Skin epidermis (tissue), 12 donors: ENCODE measurements around the gene TGFA.

Source experiments
- H3K27ac ChIP-seq, 21 experiments: fragments of 200-600 bp; sonication (generic) in 11 of 21; one replicate each; pipeline ENCODE4 v1.5.0; 2020; ENCODE audit warnings: mild to moderate bottlenecking in 3 of 21, inconsistent platforms in 2 of 21, moderate library complexity in 2 of 21
- H3K4me3 ChIP-seq, 7 experiments: fragments of 200-600 bp; sonication (generic) in 2 of 7; one replicate each; pipeline ENCODE4 v1.5.0; 2020; ENCODE audit warnings: inconsistent platforms in 2 of 7, mild to moderate bottlenecking in 2 of 7, moderate library complexity in 1 of 7

TGFA gene

GRCh38 chr2:70554338-70554892 lies 789 bp upstream of the TGFA start:
- Histone ChIP-seq H3K4me3 (peak overlapping the region; percentile 53 to 77 (median 61)), H3K27ac (peak overlapping the region in 20 of 21 experiments; percentile 55 to 91 (median 82))

DNA sequence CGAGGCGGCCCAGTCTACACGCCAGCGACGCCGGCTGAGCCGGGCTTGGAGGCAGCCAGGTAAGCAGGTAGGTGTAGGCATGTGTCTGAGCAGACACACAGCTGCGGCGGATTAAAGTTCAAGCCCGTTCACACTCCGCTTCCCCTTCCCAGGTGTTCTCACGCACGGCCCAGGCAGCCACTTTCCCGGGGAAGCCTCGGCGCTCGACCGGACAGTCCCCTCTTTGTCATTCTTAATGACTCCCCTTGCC lies 367 bp downstream of the TGFA start:
- Histone ChIP-seq H3K4me3 (peak overlapping the region; percentile 53 to 77 (median 61)), H3K27ac (peak overlapping the region; percentile 18 to 91 (median 81))

DNA sequence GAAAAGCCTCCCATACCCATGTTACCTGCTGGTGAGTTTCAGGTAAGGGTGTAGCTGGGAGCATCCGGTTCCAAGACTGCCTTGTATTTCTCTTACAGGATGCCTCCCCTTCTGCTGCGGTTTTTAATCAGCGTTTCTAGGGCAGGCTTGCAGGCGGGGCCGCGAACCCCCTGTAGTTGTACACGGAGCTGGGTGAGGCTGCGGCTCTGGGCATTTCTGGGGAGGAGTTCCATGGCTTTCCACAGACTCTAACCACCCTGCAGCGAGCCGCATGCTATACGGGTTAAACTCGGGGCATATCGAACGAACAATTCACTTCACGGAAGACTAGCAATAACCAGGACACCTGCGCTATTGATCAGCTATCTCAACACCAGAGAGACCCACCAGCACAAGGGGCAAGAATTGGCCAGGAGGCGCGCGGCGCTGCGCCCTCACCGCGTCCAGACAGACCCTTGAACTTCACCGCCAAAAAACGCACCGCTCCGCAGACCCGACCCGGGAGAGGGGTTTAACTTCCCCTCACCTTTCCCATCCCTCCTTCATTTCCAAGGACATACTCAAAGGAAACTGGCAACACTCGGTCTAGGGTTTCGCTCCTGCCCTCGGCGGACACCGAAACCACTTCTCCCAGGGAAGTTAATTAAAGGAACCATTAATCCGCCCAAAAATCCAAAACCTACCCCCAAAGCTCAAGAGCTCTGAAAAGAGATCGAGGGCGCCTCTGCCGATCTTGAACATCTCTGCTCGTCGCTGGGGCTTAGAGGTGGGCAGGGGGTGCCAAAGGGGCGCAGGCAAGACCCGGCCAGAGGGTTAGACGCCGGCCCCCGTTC lies 909 bp downstream of the TGFA start:
- Histone ChIP-seq H3K4me3 (peak overlapping the region; percentile 53 to 77 (median 61)), H3K27ac (peak overlapping the region in 20 of 21 experiments; percentile 55 to 91 (median 82))

DNA sequence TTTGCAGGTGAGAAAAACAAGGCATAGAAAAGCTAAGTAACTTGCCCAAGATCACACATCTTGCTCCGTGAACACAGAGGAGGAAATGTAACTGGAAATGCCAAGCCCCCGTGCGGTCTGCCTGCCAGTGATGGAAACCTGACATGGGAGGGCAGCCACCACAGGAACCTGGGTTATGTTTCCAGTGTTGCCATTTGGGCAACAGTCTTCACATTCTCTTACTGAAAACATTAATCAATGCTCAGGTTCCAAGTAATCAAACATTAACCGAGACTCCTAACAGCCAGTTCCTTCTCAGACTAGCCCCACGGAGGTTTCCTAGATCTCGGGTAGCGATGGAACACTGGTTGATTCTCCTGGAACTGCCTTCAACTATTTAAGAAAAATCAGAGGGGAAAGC lies 2.5 kb downstream of the TGFA start:
- no peak overlapping the region for H3K4me3 ChIP-seq
- H3K27ac ChIP-seq, result no peak overlapping the region

GRCh38 chr2:70549962-70550361 lies 3.7 kb downstream of the TGFA start:
- H3K27ac ChIP-seq, result no peak overlapping the region
- no peak overlapping the region for H3K4me3 ChIP-seq

DNA sequence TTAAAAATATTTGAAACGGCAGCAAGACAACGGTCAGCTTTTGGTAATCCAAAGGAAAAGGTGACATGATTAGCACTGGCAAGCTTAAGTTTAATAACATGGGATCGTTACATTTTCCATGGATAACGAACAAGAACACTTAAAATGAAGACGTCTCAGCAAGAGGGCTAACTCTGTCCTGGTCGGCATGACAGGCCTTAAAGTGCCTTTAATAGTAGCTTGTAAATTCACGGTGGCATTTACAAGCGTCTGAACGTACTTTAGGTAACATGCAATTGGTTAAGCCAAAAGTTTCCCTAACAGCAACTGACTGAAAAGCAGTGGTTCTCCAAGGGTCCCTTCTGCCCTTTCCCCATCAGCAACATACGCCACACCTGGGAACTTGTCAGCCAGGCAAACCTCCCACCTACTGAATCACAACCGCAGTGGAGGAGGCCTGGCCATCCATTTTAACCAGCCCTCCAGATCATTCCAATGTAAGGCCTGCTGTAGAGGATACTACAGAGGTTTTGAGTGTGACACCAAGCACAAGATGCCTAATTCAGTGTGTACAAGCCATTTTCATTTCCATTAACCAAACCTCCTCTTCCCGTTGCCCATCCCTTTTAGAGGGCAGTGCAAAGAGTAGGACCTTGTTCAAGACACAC lies 4.4 kb downstream of the TGFA start:
- H3K4me3 ChIP-seq, result no peak overlapping the region

DNA sequence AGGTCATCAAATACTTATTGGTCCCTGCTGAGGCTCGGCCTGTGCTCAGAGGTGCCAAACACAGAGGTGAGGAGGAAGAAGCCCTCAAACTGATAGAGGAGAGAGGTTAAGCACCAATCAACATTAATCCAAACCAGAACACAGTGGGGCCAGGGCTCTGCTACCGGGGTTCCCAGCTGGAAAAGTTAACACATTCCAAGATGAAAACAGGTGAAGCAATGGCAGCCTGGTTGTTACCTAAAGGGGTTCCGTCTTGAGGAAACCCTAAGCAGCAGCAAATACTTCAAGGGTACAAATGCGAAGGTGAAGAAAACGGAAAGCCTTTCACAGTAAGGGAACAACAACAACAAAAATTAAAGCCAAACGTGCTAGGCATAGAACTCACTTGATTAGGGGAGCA lies 5.4 kb downstream of the TGFA start:
- H3K4me3 ChIP-seq, result no peak overlapping the region
- no peak overlapping the region for H3K27ac ChIP-seq

More for the DNA sequence above, 4.4 kb downstream of the TGFA start:
- H3K27ac ChIP-seq, result no peak overlapping the region

DNA sequence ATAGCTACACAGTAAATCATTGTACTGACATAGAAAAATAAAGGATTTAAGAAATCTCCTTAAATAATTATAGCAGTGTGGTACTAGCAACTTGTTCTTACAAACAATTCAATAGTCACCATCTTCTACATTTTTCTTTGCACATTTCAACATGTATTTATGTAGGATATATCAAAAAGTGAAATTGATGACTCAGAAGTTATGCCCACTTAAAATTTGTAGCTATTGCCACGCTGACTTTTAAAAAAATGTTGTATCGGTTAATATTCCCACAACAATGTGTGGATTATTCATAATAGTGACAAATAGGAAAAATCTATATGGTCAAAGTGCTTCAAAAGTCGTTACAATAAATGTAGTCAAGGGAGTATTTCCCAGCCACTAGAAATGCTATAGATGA lies 6.7 kb downstream of the TGFA start:
- Histone ChIP-seq H3K27ac (no peak overlapping the region), H3K4me3 (no peak overlapping the region)

DNA sequence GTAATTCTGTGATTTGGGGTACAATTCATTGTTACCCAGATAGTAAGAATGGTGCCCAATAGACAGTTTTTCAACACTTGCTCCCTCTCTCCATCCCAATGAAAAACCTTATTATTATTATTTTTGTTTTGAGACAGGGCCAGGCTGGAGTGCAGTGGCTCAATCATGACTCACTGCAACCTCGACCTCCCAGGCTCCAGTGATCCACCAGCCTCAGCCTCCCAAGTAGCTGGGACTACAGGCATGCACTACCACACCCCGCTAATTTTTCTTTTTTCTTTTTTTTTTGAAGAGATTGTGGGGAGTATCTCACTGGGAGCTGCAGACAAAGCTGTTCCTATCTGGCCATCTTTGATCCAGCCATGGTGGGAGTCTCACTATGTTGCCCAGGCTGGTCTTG lies 7.2 kb downstream of the TGFA start:
- Histone ChIP-seq H3K4me3 (no peak overlapping the region), H3K27ac (no peak overlapping the region)

- H3K4me3 ChIP-seq, result no peak overlapping the region
- H3K27ac ChIP-seq, result no peak overlapping the region
These were observed 12.1 kb downstream of the TGFA start for GRCh38 chr2:70541481-70542020.

DNA sequence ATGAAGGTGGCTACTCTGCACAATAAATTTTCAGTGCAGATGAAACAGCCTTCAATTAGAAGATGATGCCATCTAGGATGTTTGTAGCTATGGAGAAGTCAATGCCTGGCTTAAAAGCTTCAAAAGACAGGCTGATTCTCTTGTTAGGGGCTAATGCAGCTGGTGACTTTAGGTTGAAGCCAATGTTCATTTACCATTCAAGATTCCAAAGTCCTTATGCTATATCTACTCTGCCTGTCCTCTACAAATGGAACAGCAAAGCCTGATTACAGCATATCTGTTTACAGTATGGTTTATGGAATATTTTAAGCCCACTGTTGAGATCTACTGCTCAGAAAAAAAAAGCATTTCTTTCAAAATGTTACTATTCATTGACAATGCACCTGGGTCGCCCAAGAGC lies 15.8 kb downstream of the TGFA start:
- Histone ChIP-seq H3K27ac (no peak overlapping the region), H3K4me3 (no peak overlapping the region)

- no peak overlapping the region for H3K27ac ChIP-seq
- no peak overlapping the region for H3K4me3 ChIP-seq
These were observed 17.0 kb downstream of the TGFA start for GRCh38 chr2:70536517-70537055.

DNA sequence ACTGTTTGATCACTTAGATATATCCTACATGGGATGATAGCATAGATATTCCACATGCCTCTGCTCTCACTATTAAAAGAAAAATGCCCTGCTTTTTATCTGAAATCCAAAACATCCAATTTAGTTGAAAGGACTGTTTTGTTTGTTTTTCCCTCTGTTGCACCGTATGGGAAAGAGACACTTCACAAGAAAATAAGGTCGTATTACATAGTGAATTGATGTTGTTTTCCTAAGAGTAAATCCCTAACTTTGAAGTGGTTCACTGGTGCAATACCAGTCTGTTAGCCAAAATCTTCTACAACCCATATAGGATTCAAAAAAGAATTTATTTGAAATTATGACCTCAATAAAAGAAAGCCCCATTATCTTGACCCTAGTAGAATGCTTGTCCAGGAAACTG lies 18.1 kb downstream of the TGFA start:
- no peak overlapping the region for H3K27ac ChIP-seq
- no peak overlapping the region for H3K4me3 ChIP-seq

DNA sequence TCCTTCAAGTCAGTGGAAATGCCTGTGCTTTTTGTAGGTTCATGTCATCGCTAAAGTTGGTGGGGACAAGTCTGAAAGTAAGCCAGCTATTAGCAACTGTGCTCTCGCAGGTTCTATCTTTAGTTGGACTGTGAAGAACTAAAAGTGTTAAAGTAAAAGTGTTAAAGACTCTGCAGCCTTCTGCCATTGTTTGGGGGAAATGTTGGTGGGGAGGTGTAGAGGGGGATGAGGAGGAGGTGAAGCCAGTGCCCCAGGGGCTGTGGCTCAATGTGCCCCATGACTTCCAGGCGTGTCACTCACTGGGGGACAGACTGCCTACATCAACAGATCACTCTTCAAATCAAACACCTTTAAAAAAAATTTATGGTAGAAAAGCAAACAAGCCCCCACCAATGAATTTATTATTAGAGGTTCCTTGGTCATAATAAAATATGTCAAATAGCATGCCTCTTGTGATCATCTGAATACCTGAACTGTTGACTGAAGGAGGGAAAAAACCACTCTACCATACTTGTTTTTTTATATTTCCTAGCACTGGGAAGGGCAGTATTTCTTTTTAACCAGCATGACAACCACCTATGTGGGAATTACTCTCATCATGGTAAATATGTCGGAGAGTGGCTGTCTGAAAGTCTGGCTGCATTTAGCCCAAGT lies 19.3 kb downstream of the TGFA start:
- Histone ChIP-seq H3K4me3 (no peak overlapping the region), H3K27ac (no peak overlapping the region)

GRCh38 chr2:70532244-70532935 lies 21.2 kb downstream of the TGFA start:
- no peak overlapping the region for H3K4me3 ChIP-seq
- no peak overlapping the region for H3K27ac ChIP-seq

DNA sequence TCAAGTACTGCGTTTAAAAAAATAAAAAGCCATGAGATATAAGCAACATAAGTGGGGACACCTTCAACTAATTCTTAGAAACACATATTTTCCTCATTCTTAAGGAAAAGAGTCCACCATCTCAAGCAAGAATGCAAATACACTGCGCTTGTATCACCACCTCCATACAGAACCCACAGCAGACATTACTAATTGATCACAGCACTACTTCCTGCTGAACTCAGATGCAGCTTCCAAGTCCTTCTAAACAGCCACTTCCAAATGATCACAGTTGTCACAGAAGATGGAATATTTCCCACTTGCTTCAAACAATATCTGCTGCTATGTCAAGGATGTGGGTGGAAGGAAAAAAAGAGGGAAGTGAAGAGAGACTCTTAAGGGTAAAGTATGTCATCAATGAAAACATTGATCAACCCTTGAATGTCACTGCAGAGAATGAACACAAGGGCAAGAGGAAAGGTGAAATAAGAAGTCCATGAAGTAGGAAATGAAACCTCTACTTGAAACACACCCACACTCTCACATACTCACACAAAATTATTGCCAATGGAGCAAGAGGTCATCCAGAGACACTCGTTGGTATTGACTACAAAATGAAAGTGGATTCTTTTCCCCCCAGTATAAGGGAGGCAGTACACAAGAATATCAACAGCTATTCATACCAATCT lies 22.1 kb downstream of the TGFA start:
- no peak overlapping the region for H3K27ac ChIP-seq

GRCh38 chr2:70529610-70530009 lies 24.0 kb downstream of the TGFA start:
- no peak overlapping the region for H3K4me3 ChIP-seq
- H3K27ac ChIP-seq, result no peak overlapping the region

More for the DNA sequence above, 22.1 kb downstream of the TGFA start:
- H3K4me3 ChIP-seq, result no peak overlapping the region

DNA sequence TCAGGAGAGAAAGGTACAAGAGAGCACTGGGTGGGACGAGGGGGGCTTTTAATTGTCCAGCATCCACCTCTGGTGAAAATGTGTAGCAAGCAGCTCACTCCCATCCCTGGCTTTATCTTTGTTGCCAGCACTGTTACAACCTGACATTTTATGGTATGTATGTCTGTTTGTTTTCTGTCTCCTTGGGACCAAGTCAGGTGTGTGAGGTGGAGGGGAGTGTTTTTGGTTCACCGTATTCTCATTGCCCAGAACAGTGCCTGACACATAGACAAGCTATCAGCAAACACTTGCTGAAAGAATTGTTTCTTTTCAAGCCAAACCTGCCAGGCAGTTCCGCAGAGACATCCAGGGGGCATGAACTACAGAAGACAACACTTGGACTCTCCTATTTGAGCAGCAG lies 24.7 kb downstream of the TGFA start:
- Histone ChIP-seq H3K27ac (no peak overlapping the region), H3K4me3 (no peak overlapping the region)

GRCh38 chr2:70528276-70528675 lies 25.4 kb downstream of the TGFA start:
- H3K27ac ChIP-seq, result no peak overlapping the region
- H3K4me3 ChIP-seq, result no peak overlapping the region
